Mesothelial cell of epicardium (in vitro differentiated cells): ENCODE results near the gene SEPTIN8. TPM values are rescaled to one million over a fixed set of nuclear protein-coding genes. Genes with fewer than 3 reads are reported as not detected.

Experiments
- DNase-seq, 2 experiments: peaks; one replicate each; pipeline ENCODE4 v3.0.0; 2021; ENCODE audit warnings: low spot score in 2 of 2; ENCODE audit not compliant: unreplicated experiment in 2 of 2
- H3K27ac Mint-ChIP-seq: 2 replicates; pipeline ENCODE4 v1.8.0; 2021; ENCODE audit warnings: mixed read lengths
- H3K27me3 Mint-ChIP-seq: 2 replicates; pipeline ENCODE4 v1.8.0; 2021; ENCODE audit warnings: low read depth, mixed read lengths
- H3K36me3 Mint-ChIP-seq: 2 replicates; pipeline ENCODE4 v1.8.0; 2021; ENCODE audit warnings: mixed read lengths
- H3K4me1 Mint-ChIP-seq: 2 replicates; pipeline ENCODE4 v1.8.0; 2021; ENCODE audit warnings: mixed read lengths
- H3K4me3 Mint-ChIP-seq: 2 replicates; pipeline ENCODE4 v1.8.0; 2021; ENCODE audit warnings: mild to moderate bottlenecking, moderate library complexity, mixed read lengths
- H3K9me3 Mint-ChIP-seq: 2 replicates; pipeline ENCODE4 v1.8.0; 2021; ENCODE audit warnings: mixed read lengths
- CTCF ChIP-seq: fragments of 200-600 bp; sonication (generic); IDR thresholded peaks from one replicate; pipeline ENCODE4 v1.5.0; 2021; ENCODE audit warnings: antibody characterized with exemption; ENCODE audit not compliant: unreplicated experiment
- total RNA-seq: library from RNA; stranded (reverse); gene quantifications from 3 replicates; pipeline ENCODE4 v1.2.1, GENCODE V29; 2021

SEPTIN8 gene
- total RNA-seq, 1 donor from 2014 or later = 58.9 TPM

GRCh38 chr5:132754947-132755346 lies 22.1 kb downstream of the SEPTIN8 start:
- Mint-ChIP-seq H3K4me3 (no peak overlapping the region), H3K4me1 (peaks cover 6% of the 10 kb centered on the region), H3K27me3 (peaks cover 3% of the 10 kb centered on the region), H3K27ac (no peak overlapping the region), H3K36me3 (peaks cover 7% of the 10 kb centered on the region), H3K9me3 (no peaks in the 10 kb centered on the region)
- no peak for DNase-seq
- TF ChIP-seq CTCF = no peak

- Mint-ChIP-seq H3K27me3 (peaks cover 10% of the 10 kb centered on the region), H3K36me3 (peaks cover 5% of the 10 kb centered on the region), H3K4me1 (peaks cover 4% of the 10 kb centered on the region), H3K9me3 (no peaks in the 10 kb centered on the region), H3K4me3 (no peak overlapping the region), H3K27ac (no peak overlapping the region)
- TF ChIP-seq CTCF = no peak
- DNase-seq = no peak
Observed at GRCh38 chr5:132754111-132754510, 22.9 kb downstream of the SEPTIN8 start.

- TF ChIP-seq CTCF = no peak
- Mint-ChIP-seq H3K27me3 (peaks cover 18% of the 10 kb centered on the region), H3K36me3 (peaks cover 2% of the 10 kb centered on the region), H3K4me3 (no peak overlapping the region), H3K27ac (no peak overlapping the region), H3K4me1 (no peaks in the 10 kb centered on the region), H3K9me3 (no peaks in the 10 kb centered on the region)
- DNase-seq = no peak
Observed at GRCh38 chr5:132753135-132753987, 23.7 kb downstream of the SEPTIN8 start.

- Mint-ChIP-seq H3K27ac (no peak overlapping the region), H3K4me1 (no peaks in the 10 kb centered on the region), H3K36me3 (peaks cover 2% of the 10 kb centered on the region), H3K9me3 (no peaks in the 10 kb centered on the region), H3K4me3 (no peak overlapping the region), H3K27me3 (peaks cover 22% of the 10 kb centered on the region)
- DNase-seq = no peak
- TF ChIP-seq CTCF = no peak
Observed at GRCh38 chr5:132752581-132753125, 24.4 kb downstream of the SEPTIN8 start.

- no peak for DNase-seq
- Mint-ChIP-seq H3K27me3 (peaks cover 22% of the 10 kb centered on the region), H3K27ac (no peak overlapping the region)
Observed at GRCh38 chr5:132751971-132752580, 25.0 kb downstream of the SEPTIN8 start.

More at GRCh38 chr5:132751971-132752580, 25.0 kb downstream of the SEPTIN8 start:
- no peak overlapping the region for H3K4me3 Mint-ChIP-seq
- no peak for TF ChIP-seq CTCF
- no peaks in the 10 kb centered on the region for H3K9me3 Mint-ChIP-seq
- no peaks in the 10 kb centered on the region for H3K36me3 Mint-ChIP-seq
- no peaks in the 10 kb centered on the region for H3K4me1 Mint-ChIP-seq
